ENCODE results near the gene SPIRE2. TPM values are rescaled to one million over a fixed set of nuclear protein-coding genes. Genes with fewer than 3 reads are reported as not detected.

Gene SPIRE2
- total and polyA plus RNA-seq, 2 donors (not counting 1 experiment from before 2014, with no cell fraction given), result 0.59 to 3.8 TPM

DNA sequence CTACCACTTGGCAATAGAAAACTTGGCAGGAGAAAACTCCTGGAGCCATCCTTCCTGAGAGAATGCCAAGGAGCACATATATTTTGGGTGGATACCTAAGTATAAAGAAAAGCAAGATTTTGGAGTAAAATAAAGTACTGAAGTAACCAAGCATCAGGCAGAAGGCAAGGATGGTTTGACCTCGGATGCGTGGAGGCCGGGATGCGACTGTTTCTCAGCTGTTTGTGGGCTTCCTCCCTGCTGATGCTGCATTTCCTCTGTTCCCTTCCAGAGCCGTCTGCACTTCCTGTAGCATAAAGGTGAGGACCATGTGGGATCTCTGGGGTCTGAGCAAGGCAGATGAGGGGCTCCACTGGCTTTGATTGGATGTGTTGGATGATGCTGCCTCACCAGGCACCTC lies 39.6 kb downstream of the SPIRE2 start:
- no peaks in the 10 kb centered on the region for H4K20me1 ChIP-seq (ENCODE audit: control insufficient read depth, extremely low read depth, insufficient read depth, low read length)
- H3K4me1 ChIP-seq (ENCODE audit: control insufficient read depth, extremely low read depth, insufficient read depth, low read length), result peaks cover 4% of the 10 kb centered on the region

DNA sequence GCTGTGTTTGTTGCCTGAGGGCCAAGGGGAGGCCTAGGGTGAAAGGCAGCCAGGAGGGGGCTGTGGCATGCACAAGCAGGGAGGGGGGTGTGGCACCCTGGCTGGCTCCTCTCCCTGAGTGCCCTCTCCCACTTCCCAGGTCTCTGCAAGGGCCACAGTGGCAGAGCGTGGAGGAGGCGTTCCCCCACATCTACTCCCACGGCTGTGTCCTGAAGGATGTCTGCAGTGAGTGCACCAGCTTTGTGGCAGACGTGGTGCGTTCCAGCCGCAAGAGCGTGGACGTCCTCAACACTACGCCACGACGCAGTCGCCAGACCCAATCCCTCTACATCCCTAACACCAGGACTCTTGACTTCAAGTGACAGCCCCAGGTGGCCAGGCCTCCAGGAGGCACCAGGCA lies 41.6 kb downstream of the SPIRE2 start:
- no peak for DNase-seq (ENCODE audit: low read depth in 2 of 2)
- Histone ChIP-seq H3K9ac (ENCODE audit: insufficient read depth, low read length) (no peak overlapping the region), H3K4me3 (replicated peaks in 1 of 4; ENCODE audit: control extremely low read depth in 1 of 4, insufficient read depth in 1 of 4, low read depth in 3 of 4, low read length in 4 of 4) (no peak overlapping the region), H3K27ac (ENCODE audit: insufficient read depth, low read length) (no peak overlapping the region), H3K36me3 (ENCODE audit: control insufficient read depth, insufficient read depth, low read length) (peaks cover 3% of the 10 kb centered on the region), H3K4me1 (ENCODE audit: control insufficient read depth, extremely low read depth, insufficient read depth, low read length) (peaks cover 5% of the 10 kb centered on the region), H4K20me1 (ENCODE audit: control insufficient read depth, extremely low read depth, insufficient read depth, low read length) (no peaks in the 10 kb centered on the region), H3K27me3 (ENCODE audit: control insufficient read depth, insufficient read depth, low read length) (no peaks in the 10 kb centered on the region), H3K4me2 (ENCODE audit: extremely low read depth, insufficient read depth, low read length) (no peak overlapping the region), H2AFZ (ENCODE audit: low read length) (no peak overlapping the region), H3K9me3 (ENCODE audit: control insufficient read depth, insufficient read depth, low read depth, low read length) (no peaks in the 10 kb centered on the region), H3K79me2 (ENCODE audit: control insufficient read depth, insufficient read depth, low read length) (peaks cover 7% of the 10 kb centered on the region)
- no peak for TF ChIP-seq EZH2 (IDR thresholded peaks at IDR 0.05; ENCODE audit: low read length, missing control alignments)
- no peak for TF ChIP-seq CTCF (conservative IDR thresholded peaks at IDR 0.05 in 1 of 2, IDR thresholded peaks at IDR 0.05 in 1 of 2; ENCODE audit: low read depth in 1 of 2, low read length in 2 of 2)

More for the DNA sequence above, 39.6 kb downstream of the SPIRE2 start:
- TF ChIP-seq EZH2 (IDR thresholded peaks at IDR 0.05; ENCODE audit: low read length, missing control alignments) (no peak), CTCF (conservative IDR thresholded peaks at IDR 0.05 in 1 of 2, IDR thresholded peaks at IDR 0.05 in 1 of 2; ENCODE audit: low read depth in 1 of 2, low read length in 2 of 2) (no peak)
- H3K36me3 ChIP-seq (ENCODE audit: control insufficient read depth, insufficient read depth, low read length), result peaks cover 2% of the 10 kb centered on the region
- H3K9ac ChIP-seq (ENCODE audit: insufficient read depth, low read length), result no peak overlapping the region
- no peak overlapping the region for H2AFZ ChIP-seq (ENCODE audit: low read length)
- H3K79me2 ChIP-seq (ENCODE audit: control insufficient read depth, insufficient read depth, low read length), result no peaks in the 10 kb centered on the region
- no peak for DNase-seq (ENCODE audit: low read depth in 2 of 2)
- H3K9me3 ChIP-seq (ENCODE audit: control insufficient read depth, insufficient read depth, low read depth, low read length), result no peaks in the 10 kb centered on the region
- no peak overlapping the region for H3K4me3 ChIP-seq (replicated peaks in 1 of 4; ENCODE audit: control extremely low read depth in 1 of 4, insufficient read depth in 1 of 4, low read depth in 3 of 4, low read length in 4 of 4)
- no peak overlapping the region for H3K4me2 ChIP-seq (ENCODE audit: extremely low read depth, insufficient read depth, low read length)
- H3K27me3 ChIP-seq (ENCODE audit: control insufficient read depth, insufficient read depth, low read length), result no peaks in the 10 kb centered on the region
- H3K27ac ChIP-seq (ENCODE audit: insufficient read depth, low read length), result no peak overlapping the region

DNA sequence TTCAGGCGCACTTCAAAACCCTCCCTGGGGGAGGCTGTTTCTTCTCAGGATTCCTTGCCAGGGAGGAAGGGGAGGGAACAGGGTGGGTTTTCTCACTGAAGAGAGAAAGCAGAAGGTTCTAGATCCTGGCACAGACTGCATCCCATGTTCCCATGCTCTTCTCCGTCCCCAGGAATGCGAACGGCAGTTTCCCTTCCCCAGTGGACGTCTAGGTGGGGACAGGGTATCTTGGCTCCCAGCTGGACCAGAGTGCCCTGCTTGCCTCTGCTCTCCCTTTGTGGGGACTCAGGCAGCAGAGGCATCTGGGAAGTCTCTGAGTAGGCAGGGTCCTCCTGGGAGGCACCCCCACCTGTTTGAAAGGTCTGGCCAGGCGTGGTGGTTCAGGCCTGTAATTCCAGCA lies 42.2 kb downstream of the SPIRE2 start:
- H4K20me1 ChIP-seq (ENCODE audit: control insufficient read depth, extremely low read depth, insufficient read depth, low read length), result no peaks in the 10 kb centered on the region
- H3K9ac ChIP-seq (ENCODE audit: insufficient read depth, low read length), result no peak overlapping the region
- H3K4me1 ChIP-seq (ENCODE audit: control insufficient read depth, extremely low read depth, insufficient read depth, low read length), result peaks cover 5% of the 10 kb centered on the region
- H3K27me3 ChIP-seq (ENCODE audit: control insufficient read depth, insufficient read depth, low read length), result no peaks in the 10 kb centered on the region
- no peak for TF ChIP-seq CTCF (conservative IDR thresholded peaks at IDR 0.05 in 1 of 2, IDR thresholded peaks at IDR 0.05 in 1 of 2; ENCODE audit: low read depth in 1 of 2, low read length in 2 of 2)
- no peak for TF ChIP-seq EZH2 (IDR thresholded peaks at IDR 0.05; ENCODE audit: low read length, missing control alignments)
- H3K36me3 ChIP-seq (ENCODE audit: control insufficient read depth, insufficient read depth, low read length), result peaks cover 6% of the 10 kb centered on the region
- H3K9me3 ChIP-seq (ENCODE audit: control insufficient read depth, insufficient read depth, low read depth, low read length), result no peaks in the 10 kb centered on the region
- no peak overlapping the region for H3K4me2 ChIP-seq (ENCODE audit: extremely low read depth, insufficient read depth, low read length)
- DNase-seq (ENCODE audit: low read depth in 2 of 2), result no peak
- H3K4me3 ChIP-seq (replicated peaks in 1 of 4; ENCODE audit: control extremely low read depth in 1 of 4, insufficient read depth in 1 of 4, low read depth in 3 of 4, low read length in 4 of 4), result no peak overlapping the region
- peaks cover 12% of the 10 kb centered on the region for H3K79me2 ChIP-seq (ENCODE audit: control insufficient read depth, insufficient read depth, low read length)
- no peak overlapping the region for H3K27ac ChIP-seq (ENCODE audit: insufficient read depth, low read length)
- H2AFZ ChIP-seq (ENCODE audit: low read length), result no peak overlapping the region

All from fibroblast of lung (primary cell).